ENCODE measurements around the gene TAF13. TPM values are rescaled to one million over a fixed set of nuclear protein-coding genes. Genes with fewer than 3 reads are reported as not detected.

The TAF13 gene
- total RNA-seq, 1 donor from 2014 or later: 22.4 TPM

- Mint-ChIP-seq H3K36me3 (ENCODE audit: low read depth) (peaks cover 2% of the 10 kb centered on the region), H3K27ac (ENCODE audit: unreplicated experiment) (peak overlapping the region; percentile 81), H3K4me3 (peak overlapping the region; percentile 93), H3K4me1 (peaks cover 38% of the 10 kb centered on the region), H3K9me3 (peaks cover 3% of the 10 kb centered on the region), H3K27me3 (ENCODE audit: low read depth) (no peaks in the 10 kb centered on the region)
- DNase-seq (ENCODE audit: low read depth, low spot score): no peak
- TF ChIP-seq CTCF (conservative IDR thresholded peaks at IDR 0.05): no peak
Measured at GRCh38 chr1:109091078-109091838, 15.5 kb upstream of the TAF13 start.

- no peak for TF ChIP-seq CTCF (conservative IDR thresholded peaks at IDR 0.05)
- peaks cover 38% of the 10 kb centered on the region for H3K4me1 Mint-ChIP-seq
- no peaks in the 10 kb centered on the region for H3K27me3 Mint-ChIP-seq (ENCODE audit: low read depth)
- peak within 1 kb of the TSS; percentile 93 for H3K4me3 Mint-ChIP-seq
- peak within 1 kb of the TSS; percentile 96 for H3K27ac Mint-ChIP-seq (ENCODE audit: unreplicated experiment)
- peaks cover 2% of the 10 kb centered on the region for H3K36me3 Mint-ChIP-seq (ENCODE audit: low read depth)
- DNase-seq (ENCODE audit: low read depth, low spot score): peak; percentile 76
- H3K9me3 Mint-ChIP-seq: peaks cover 3% of the 10 kb centered on the region
Measured at GRCh38 chr1:109090196-109091077, 14.6 kb upstream of the TAF13 start, which contains the start of gene TMEM167B. Gene TMEM167B (plus strand): TSS chr1:109090764. CDS start chr1:109090873, 109 bp downstream.

GRCh38 chr1:109089242-109090015 is 13.6 kb upstream of the TAF13 start:
- peak overlapping the region; percentile 86 for H3K4me3 Mint-ChIP-seq
- peaks cover 3% of the 10 kb centered on the region for H3K9me3 Mint-ChIP-seq

GRCh38 chr1:109084563-109085517 is 9.0 kb upstream of the TAF13 start:
- H3K4me1 Mint-ChIP-seq: peaks cover 56% of the 10 kb centered on the region
- H3K36me3 Mint-ChIP-seq (ENCODE audit: low read depth): peaks cover 4% of the 10 kb centered on the region
- TF ChIP-seq CTCF (conservative IDR thresholded peaks at IDR 0.05): no peak
- peak overlapping the region; percentile 91 for H3K27ac Mint-ChIP-seq (ENCODE audit: unreplicated experiment)
- H3K4me3 Mint-ChIP-seq: peak overlapping the region; percentile 82
- H3K27me3 Mint-ChIP-seq (ENCODE audit: low read depth): no peaks in the 10 kb centered on the region
- peaks cover 3% of the 10 kb centered on the region for H3K9me3 Mint-ChIP-seq
- DNase-seq (ENCODE audit: low read depth, low spot score): no peak

More at GRCh38 chr1:109089242-109090015, 13.6 kb upstream of the TAF13 start:
- H3K4me1 Mint-ChIP-seq: peaks cover 47% of the 10 kb centered on the region
- peak; percentile 51 for DNase-seq (ENCODE audit: low read depth, low spot score)
- no peaks in the 10 kb centered on the region for H3K27me3 Mint-ChIP-seq (ENCODE audit: low read depth)
- peaks cover 2% of the 10 kb centered on the region for H3K36me3 Mint-ChIP-seq (ENCODE audit: low read depth)
- H3K27ac Mint-ChIP-seq (ENCODE audit: unreplicated experiment): peak overlapping the region; percentile 96
- peak; percentile 65 for TF ChIP-seq CTCF (conservative IDR thresholded peaks at IDR 0.05)
